Measurements from ENCODE around the gene EPHB3. TPM values are rescaled to one million over a fixed set of nuclear protein-coding genes. Genes with fewer than 3 reads are reported as not detected.

EPHB3 gene
- total and polyA plus RNA-seq, 3 donors from 2014 or later = 2.0 to 2.6 (median 2.3) TPM

DNA sequence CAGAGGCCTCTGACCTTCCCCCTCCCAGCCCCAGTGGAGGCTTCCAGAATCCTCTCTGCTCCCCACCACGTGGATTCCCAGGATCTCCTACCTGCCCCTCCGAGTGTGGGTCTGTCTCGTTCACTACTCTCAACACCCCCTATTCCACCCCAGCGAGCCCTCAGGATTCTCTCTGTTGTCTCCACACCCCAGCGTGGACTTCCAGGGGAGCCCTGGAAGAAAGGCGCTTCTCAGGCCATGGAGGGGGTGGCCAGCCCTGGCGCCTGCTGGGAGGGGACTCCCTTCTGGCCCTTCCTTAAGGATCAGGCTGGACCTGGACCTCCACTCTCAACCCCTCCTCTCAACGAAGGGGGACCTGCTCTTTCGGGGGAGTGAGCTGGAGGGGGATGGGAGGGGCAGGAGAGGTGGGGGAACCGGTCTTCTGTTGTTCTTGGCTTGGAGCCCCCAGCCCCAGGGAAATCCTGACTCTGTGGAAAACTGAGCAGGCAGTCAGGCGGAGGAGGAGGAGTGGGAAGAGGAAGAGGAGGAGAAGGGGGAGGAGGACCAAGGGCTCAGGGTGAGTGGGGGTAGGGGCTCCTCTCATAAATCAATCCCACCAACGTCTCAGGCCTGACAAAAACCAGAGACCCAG, 32.9 kb downstream of the EPHB3 start:
- Histone ChIP-seq H3K36me3 (ENCODE audit: low read depth, missing control alignments) (no peaks in the 10 kb centered on the region), H3K4me1 (peaks cover 21% of the 10 kb centered on the region), H3K4me3 (no peak overlapping the region), H3K27ac (no peak overlapping the region), H3K9me3 (no peaks in the 10 kb centered on the region), H3K27me3 (no peaks in the 10 kb centered on the region)
- intact Hi-C loops (cut with DNase I; ENCODE audit: low total_unique reads) = no loop called here
- no peak for DNase-seq
- TF ChIP-seq POLR2A (IDR thresholded peaks at IDR 0.05) = no peak
- TF ChIP-seq, protein P1, sequence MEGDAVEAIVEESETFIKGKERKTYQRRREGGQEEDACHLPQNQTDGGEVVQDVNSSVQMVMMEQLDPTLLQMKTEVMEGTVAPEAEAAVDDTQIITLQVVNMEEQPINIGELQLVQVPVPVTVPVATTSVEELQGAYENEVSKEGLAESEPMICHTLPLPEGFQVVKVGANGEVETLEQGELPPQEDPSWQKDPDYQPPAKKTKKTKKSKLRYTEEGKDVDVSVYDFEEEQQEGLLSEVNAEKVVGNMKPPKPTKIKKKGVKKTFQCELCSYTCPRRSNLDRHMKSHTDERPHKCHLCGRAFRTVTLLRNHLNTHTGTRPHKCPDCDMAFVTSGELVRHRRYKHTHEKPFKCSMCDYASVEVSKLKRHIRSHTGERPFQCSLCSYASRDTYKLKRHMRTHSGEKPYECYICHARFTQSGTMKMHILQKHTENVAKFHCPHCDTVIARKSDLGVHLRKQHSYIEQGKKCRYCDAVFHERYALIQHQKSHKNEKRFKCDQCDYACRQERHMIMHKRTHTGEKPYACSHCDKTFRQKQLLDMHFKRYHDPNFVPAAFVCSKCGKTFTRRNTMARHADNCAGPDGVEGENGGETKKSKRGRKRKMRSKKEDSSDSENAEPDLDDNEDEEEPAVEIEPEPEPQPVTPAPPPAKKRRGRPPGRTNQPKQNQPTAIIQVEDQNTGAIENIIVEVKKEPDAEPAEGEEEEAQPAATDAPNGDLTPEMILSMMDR (IDR thresholded peaks at IDR 0.05) = no peak
- 54 to 67% methylated on average over 12 of the region's 12 CpGs for WGBS, 2 donors

DNA sequence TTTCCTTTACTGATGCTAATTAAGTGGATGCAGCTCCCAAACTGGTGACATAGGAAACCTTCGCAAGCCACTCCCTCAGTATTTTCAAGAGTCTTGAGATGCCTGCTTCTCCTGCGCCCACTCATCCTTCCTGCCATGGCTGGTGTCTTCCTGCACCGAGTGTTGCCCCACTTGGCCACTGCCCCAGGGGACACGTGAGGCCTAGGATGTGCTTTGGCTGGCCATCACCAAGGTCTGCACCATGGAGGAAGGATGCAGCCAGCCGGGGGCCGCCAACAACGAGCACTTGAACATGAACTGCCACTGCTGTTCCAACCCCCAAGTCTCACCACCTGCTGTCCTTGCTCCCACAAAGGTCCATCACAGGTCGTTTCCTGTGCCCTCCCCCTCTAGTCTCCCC, 34.1 kb downstream of the EPHB3 start:
- Histone ChIP-seq H3K9me3 (no peaks in the 10 kb centered on the region), H3K36me3 (ENCODE audit: low read depth, missing control alignments) (no peaks in the 10 kb centered on the region), H3K4me1 (peaks cover 21% of the 10 kb centered on the region), H3K27me3 (no peaks in the 10 kb centered on the region), H3K4me3 (no peak overlapping the region), H3K27ac (no peak overlapping the region)
- DNase-seq = no peak
- WGBS, 2 donors = 71 to 72% methylated on average over 7 to 8 of the region's 8 CpGs
- intact Hi-C loops (cut with DNase I; ENCODE audit: low total_unique reads) = no loop called here
- TF ChIP-seq, protein P1 (IDR thresholded peaks at IDR 0.05) = no peak
- TF ChIP-seq POLR2A (IDR thresholded peaks at IDR 0.05) = no peak

DNA sequence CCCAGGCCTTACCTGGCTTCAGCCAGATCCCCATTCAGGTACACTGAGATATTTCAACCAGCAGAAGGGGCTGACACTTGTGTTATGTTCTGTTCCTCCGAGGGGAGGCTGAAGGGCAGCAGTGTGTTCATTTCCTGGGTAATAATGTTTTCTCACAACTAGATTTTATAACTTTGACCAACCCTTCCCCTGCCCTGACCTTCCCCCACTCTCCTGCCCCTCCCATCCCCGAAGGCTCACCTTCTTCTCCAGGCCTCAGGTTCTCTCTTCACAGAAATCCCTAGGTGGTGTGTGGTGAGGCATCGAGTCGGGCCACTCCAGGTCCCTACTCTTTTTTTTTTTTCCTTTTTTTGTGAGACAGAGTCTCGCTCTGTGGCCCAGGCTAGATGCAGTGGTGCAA, 34.6 kb downstream of the EPHB3 start:
- TF ChIP-seq, protein P1 (IDR thresholded peaks at IDR 0.05) = no peak
- no peak for TF ChIP-seq POLR2A (IDR thresholded peaks at IDR 0.05)
- Histone ChIP-seq H3K4me1 (peaks cover 22% of the 10 kb centered on the region), H3K27ac (no peak overlapping the region), H3K36me3 (ENCODE audit: low read depth, missing control alignments) (no peaks in the 10 kb centered on the region), H3K4me3 (no peak overlapping the region), H3K9me3 (no peaks in the 10 kb centered on the region), H3K27me3 (no peaks in the 10 kb centered on the region)
- 89 to 93% methylated on average over 5 of the region's 5 CpGs for whole genome bisulfite sequencing, 2 donors
- intact Hi-C loops (cut with DNase I; ENCODE audit: low total_unique reads) = no loop called here
- DNase-seq = no peak

DNA sequence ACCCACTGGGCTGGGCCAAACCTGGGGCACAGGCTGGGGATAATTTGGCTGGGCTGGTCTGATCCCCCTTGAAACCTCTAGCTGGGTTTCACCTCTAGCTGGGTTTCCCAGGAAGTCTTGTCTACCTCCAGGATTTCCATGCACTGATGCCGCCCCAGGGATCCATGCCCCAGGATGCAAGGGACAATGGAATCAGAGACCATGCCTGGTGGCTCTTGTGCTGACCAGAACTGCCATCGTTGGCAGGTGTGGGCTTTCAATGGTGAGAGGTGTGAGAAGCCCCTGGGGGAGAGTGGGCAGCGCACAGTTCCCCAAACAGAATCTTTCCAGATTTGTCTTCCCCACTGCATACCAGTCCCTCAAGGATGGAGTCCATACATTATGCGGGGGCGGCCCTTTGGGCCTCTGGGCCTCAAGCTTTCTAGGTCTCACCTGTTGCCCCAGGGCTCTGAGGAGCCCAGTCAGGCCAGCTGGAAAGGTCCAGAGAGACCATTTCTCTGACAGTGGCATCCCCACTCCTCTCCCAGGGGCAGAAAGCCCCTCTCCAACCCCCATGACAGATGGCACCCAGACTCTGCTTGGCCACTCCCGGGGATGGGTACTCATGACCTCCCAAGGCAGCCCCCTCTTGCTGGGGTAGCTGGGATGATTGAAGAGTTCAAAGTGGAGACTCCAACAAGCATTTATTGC, 35.4 kb downstream of the EPHB3 start:
- TF ChIP-seq, protein P1 (IDR thresholded peaks at IDR 0.05) = no peak
- TF ChIP-seq POLR2A (IDR thresholded peaks at IDR 0.05) = no peak
- 81 to 89% methylated on average over 6 of the region's 6 CpGs for WGBS, 2 donors
- Histone ChIP-seq H3K27me3 (no peaks in the 10 kb centered on the region), H3K36me3 (ENCODE audit: low read depth, missing control alignments) (no peaks in the 10 kb centered on the region), H3K27ac (no peak overlapping the region), H3K9me3 (no peaks in the 10 kb centered on the region), H3K4me1 (peaks cover 27% of the 10 kb centered on the region), H3K4me3 (no peak overlapping the region)
- intact Hi-C loops (cut with DNase I; ENCODE audit: low total_unique reads) = no loop called here
- no peak for DNase-seq
